HG03064 (cell line): ENCODE data around the gene CUX1.
A peak's percentile ranks its signal among the peaks of the same experiment; 100 is the strongest.
"Not testable (repeated sequence)": the region's sequence is repeated elsewhere in the genome, so short reads cannot be mapped to it uniquely, and the experiment has no call there.

Experiments
- ATAC-seq: cut with Tn5 transposase; IDR thresholded peaks from one replicate; pipeline ENCODE4 v1.9.1; 2021; ENCODE audit warnings: low read depth; ENCODE audit not compliant: unreplicated experiment

The CUX1 gene

GRCh38 chr7:101846800-101847538 is 29.5 kb downstream of the CUX1 start:
- ATAC-seq = no peak

GRCh38 chr7:101848208-101848951 is 31.0 kb downstream of the CUX1 start:
- no peak for ATAC-seq

- not testable (repeated sequence) for ATAC-seq
These were observed 31.9 kb downstream of the CUX1 start for GRCh38 chr7:101849314-101849713.

GRCh38 chr7:101852364-101852763 is 34.9 kb downstream of the CUX1 start:
- not testable (repeated sequence) for ATAC-seq

GRCh38 chr7:101853684-101854083 is 36.3 kb downstream of the CUX1 start:
- ATAC-seq = no peak

GRCh38 chr7:101854084-101854865 is 36.8 kb downstream of the CUX1 start:
- ATAC-seq = no peak

GRCh38 chr7:101856473-101857357 is 39.3 kb downstream of the CUX1 start:
- peak; percentile 92 for ATAC-seq

- peak; percentile 35 for ATAC-seq
These were observed 40.0 kb downstream of the CUX1 start for GRCh38 chr7:101857358-101857811.

- no peak for ATAC-seq
These were observed 41.3 kb downstream of the CUX1 start for GRCh38 chr7:101858437-101859385.

- ATAC-seq = no peak
These were observed 42.1 kb downstream of the CUX1 start for GRCh38 chr7:101859411-101860106.

GRCh38 chr7:101860316-101861217 is 43.1 kb downstream of the CUX1 start:
- ATAC-seq = no peak

GRCh38 chr7:101861218-101861775 is 43.9 kb downstream of the CUX1 start:
- no peak for ATAC-seq

GRCh38 chr7:101862280-101863220 is 45.1 kb downstream of the CUX1 start:
- ATAC-seq = no peak

GRCh38 chr7:101863598-101863997 is 46.2 kb downstream of the CUX1 start:
- ATAC-seq = no peak

GRCh38 chr7:101864039-101864438 is 46.6 kb downstream of the CUX1 start:
- ATAC-seq = no peak

GRCh38 chr7:101865031-101865430 is 47.6 kb downstream of the CUX1 start:
- no peak for ATAC-seq
